Suprapubic skin (tissue), 3 donors: Measurements from ENCODE around the gene TEKT3.

Experiments
- EP300 ChIP-seq: sonication (generic); formaldehyde crosslinking; IDR thresholded peaks from one replicate; pipeline ENCODE4 v1.6.1; 2017; ENCODE audit warnings: antibody characterized with exemption
- POLR2A ChIP-seq, 2 donors: fragments of 450-650 bp; IDR thresholded peaks; one replicate each; pipeline ENCODE4 v1.6.1; 2017; ENCODE audit warnings: antibody characterized with exemption in 2 of 2, mild to moderate bottlenecking in 2 of 2, moderate library complexity in 2 of 2
- TF ChIP-seq, protein P1 (sequence below), 2 donors: fragments of 200-600 bp in 1 of 2; fragments of 450-650 bp in 1 of 2; sonication (generic) in 1 of 2; IDR thresholded peaks; one replicate each; pipeline ENCODE4 v1.5.1; 2016 to 2019; ENCODE audit warnings: antibody characterized with exemption in 2 of 2, mild to moderate bottlenecking in 1 of 2, moderate library complexity in 1 of 2

DNA sequence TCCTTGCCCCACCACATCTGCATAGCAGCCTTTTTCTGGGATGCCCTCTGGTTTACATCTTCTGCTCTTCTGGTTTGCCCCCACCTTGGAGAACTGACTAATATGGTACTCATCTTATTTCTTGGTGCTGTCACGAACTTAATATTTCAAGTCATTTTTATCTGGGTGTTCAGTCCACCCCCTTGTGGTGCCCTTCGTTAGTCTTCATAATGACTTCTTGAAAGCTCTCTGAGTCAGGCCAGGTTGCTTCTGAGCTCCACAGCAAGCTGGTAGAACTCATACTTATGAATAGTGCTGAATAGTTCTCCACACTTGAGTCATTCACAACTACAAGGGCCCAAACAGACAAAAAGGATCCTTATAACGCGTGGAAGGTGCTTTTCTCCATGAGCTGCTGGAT lies 35.8 kb upstream of the TEKT3 start:
- TF ChIP-seq, protein P1, sequence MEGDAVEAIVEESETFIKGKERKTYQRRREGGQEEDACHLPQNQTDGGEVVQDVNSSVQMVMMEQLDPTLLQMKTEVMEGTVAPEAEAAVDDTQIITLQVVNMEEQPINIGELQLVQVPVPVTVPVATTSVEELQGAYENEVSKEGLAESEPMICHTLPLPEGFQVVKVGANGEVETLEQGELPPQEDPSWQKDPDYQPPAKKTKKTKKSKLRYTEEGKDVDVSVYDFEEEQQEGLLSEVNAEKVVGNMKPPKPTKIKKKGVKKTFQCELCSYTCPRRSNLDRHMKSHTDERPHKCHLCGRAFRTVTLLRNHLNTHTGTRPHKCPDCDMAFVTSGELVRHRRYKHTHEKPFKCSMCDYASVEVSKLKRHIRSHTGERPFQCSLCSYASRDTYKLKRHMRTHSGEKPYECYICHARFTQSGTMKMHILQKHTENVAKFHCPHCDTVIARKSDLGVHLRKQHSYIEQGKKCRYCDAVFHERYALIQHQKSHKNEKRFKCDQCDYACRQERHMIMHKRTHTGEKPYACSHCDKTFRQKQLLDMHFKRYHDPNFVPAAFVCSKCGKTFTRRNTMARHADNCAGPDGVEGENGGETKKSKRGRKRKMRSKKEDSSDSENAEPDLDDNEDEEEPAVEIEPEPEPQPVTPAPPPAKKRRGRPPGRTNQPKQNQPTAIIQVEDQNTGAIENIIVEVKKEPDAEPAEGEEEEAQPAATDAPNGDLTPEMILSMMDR (IDR thresholded peaks at IDR 0.05) = no peak
- no peak for TF ChIP-seq POLR2A (IDR thresholded peaks at IDR 0.05)
- TF ChIP-seq EP300 = no peak
